GM12801 (cell line): ENCODE results near the gene DHTKD1.

Source experiments
- TF ChIP-seq, protein P1 (sequence below): IDR thresholded peaks from one replicate; pipeline ENCODE4 v1.5.1; 2011; ENCODE audit warnings: control low read depth; ENCODE audit not compliant: insufficient read length; ENCODE audit errors: extremely low read depth

Gene DHTKD1

DNA sequence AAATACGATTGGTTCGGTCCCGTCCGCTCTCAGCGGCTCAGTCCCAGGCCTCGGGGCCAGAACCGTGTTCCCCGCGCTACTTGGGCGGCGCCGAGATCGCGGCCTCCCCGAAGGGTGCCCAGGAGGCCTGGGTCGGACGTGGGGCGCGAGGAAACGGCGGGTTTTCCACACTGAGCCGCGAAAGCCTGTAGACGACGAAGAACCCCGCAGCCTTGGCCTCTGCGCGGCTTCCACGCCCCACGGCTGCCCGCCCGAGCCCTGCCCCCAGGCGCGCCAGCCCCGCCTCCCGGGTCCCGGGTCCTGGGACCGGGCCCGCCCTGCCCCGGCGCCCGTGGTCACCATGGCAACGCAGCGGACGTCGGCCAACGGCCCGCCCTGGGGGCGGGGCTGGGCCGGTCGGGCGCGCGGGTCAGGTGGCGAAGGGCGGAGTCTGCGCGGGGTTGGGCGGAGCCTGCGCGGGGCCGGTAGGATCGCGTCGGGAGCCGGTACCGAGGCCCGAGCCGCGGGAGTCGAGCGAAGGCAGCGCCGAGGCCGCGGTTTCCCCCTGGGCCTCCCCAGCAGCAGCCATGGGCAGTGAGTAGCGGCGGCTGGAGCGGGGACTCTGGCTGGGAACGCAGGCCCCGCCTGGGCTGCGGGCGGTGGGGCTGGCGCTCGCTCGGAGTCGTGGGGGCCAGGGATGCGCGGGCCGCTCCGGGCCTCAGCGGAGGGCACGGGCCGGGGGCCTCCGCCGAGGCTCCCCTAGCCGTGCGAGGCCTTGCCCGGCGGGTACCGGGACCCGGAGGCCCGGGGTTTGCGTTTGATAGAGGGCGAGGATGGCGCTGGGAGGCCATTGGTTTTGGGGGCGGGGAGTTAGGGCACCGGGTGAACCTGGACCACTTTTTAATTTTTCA, 60.7 kb downstream of the DHTKD1 start, which contains the start of gene SEC61A2:
SEC61A2 (plus strand) TSS at position 456 of the 890 bp plus-strand sequence; CDS start at position 567, 111 bp downstream.
- TF ChIP-seq, protein P1, sequence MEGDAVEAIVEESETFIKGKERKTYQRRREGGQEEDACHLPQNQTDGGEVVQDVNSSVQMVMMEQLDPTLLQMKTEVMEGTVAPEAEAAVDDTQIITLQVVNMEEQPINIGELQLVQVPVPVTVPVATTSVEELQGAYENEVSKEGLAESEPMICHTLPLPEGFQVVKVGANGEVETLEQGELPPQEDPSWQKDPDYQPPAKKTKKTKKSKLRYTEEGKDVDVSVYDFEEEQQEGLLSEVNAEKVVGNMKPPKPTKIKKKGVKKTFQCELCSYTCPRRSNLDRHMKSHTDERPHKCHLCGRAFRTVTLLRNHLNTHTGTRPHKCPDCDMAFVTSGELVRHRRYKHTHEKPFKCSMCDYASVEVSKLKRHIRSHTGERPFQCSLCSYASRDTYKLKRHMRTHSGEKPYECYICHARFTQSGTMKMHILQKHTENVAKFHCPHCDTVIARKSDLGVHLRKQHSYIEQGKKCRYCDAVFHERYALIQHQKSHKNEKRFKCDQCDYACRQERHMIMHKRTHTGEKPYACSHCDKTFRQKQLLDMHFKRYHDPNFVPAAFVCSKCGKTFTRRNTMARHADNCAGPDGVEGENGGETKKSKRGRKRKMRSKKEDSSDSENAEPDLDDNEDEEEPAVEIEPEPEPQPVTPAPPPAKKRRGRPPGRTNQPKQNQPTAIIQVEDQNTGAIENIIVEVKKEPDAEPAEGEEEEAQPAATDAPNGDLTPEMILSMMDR, result no peak

- TF ChIP-seq, protein P1, result no peak
These were observed 61.6 kb downstream of the DHTKD1 start for GRCh38 chr10:12130237-12130872.

GRCh38 chr10:12135631-12136030, 66.9 kb downstream of the DHTKD1 start:
- TF ChIP-seq, protein P1, result no peak

- TF ChIP-seq, protein P1, result no peak
These were observed 71.3 kb downstream of the DHTKD1 start for GRCh38 chr10:12140038-12140437.

DNA sequence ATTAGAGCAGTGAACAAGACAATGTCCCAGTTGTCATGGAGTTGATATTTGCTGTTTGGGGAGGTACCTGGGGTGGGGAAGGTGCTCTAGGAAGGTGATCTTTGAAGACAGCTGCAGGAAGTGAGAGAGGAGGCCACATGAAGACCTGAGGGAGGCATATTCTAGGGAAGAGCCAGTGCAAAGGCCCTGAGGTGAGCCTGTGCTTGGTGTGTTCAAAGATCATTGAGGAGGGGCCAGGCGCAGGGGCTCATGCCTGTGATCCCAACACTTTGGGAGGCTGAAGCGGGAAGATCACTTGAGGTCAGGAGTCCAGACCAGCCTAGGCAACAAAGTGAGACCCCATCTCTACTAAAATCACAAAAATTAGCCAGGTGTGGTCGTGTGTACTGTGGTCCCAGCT, 75.8 kb downstream of the DHTKD1 start:
- TF ChIP-seq, protein P1, result no peak

- TF ChIP-seq, protein P1, result no peak
These were observed 81.4 kb downstream of the DHTKD1 start for GRCh38 chr10:12150163-12150562.

GRCh38 chr10:12154516-12154915, 85.8 kb downstream of the DHTKD1 start:
- TF ChIP-seq, protein P1, result no peak
